DMS79 treated with DMSO at 0.1 percent for 48 hours (cell line): ENCODE measurements around the gene RBM27.
"Not testable (repeated sequence)": the region's sequence is repeated elsewhere in the genome, so short reads cannot be mapped to it uniquely, and the experiment has no call there.

Experiments
- DNase-seq: peaks from one replicate; lab custom pipeline; 2025; lab: John Stamatoyannopoulos, UW

The RBM27 gene

DNA sequence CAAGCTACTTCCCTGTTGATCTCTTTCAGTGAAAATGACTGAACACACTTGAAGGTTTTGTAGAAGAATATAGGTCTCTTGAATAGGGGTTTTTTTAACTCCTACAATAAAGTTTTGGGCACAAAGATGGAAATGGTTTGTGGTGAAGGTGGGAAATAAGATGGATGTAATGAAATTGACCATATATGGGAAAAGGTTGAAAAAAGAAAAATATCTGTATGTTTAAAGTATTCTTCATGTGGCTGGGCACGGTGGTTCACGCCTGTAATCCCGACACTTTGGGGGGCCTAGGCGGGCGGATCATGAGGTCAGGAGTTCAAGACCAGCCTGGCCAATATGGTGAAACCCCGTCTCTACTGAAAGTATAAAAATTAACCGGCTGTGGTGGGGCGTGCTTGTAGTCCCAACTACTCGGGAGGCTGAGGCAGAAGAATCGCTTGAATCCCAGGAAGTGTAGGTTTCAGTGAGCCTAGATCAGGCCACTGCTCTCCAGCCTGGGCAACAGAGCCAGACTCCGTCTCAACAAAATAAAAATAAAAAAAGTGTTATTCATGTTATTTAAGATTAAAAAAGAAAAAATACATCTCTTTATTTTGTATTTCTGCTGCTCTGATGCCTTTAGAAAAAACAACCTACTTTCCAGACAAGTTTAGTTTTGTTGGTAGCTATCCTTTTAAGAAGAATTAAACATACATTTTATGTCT is 2.2 kb downstream of the RBM27 start:
- DNase-seq, result no peak

GRCh38 chr5:146206257-146206656 is 2.9 kb downstream of the RBM27 start:
- DNase-seq, result no peak

DNA sequence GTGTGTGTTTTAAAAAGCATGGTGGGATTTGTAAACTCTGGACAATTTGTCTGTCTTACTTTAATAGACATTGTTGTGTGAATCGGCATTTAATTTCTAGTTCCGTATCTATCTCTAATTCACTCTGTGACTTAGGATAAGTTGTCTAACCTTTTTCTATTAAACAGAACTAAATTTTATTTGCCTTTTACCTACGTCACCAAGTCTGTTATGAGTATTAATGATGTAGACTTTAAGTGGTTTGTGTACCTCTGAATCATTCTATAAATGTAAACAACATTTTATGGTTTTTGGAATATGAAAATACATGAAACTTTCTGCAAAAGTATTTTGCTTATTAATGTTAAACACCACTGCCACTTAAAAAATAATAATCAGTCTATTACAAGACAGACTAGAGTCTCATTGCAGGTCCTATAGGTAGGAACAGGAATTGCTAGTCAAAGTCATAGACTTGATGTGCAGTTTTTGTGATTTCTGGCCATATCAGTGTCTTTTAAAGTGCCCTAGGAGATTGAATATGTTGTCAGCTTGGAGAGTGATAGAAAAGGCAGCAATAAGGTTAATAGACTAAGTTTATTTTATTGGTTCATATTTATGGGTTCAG is 5.6 kb downstream of the RBM27 start:
- no peak for DNase-seq

DNA sequence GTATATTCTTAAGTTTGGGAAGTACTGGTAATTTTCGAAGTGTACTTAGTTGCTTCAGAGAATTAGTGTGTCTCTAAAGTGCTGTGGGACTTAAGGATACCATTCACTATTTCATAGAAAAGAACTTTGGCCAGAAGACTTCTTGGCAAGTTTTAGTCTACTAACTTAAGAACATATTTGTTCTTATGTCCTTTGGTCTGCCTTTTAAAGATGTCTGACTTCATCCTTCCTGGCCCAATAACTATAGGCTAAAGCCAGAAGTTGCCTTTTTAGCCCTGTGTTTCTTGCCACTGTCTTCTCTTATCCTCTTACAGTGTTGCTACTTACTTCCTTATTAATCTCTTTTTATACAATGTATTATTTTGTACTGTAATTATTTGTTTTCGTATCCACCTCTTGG is 6.3 kb downstream of the RBM27 start:
- no peak for DNase-seq

DNA sequence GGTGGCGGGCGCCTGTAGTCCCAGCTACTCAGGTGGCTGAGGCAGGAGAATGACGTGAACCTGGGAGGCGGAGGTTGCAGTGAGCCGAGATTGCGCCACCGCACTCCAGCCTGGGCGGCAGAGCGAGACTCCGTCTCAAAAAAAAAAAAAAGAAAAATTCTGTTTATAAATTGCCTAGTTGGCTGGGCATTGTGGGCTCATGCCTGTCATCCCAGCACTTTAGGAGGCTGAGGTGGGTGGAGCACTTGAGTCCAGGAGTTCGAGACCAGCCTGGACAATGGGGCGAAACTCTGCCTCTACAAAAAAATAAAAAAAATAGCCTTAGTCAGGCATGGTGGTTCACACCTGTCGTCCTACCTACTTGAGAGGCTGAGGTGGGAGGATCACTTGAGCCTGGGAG is 7.4 kb downstream of the RBM27 start:
- DNase-seq, result not testable (repeated sequence)

GRCh38 chr5:146213210-146213826 is 9.9 kb downstream of the RBM27 start:
- DNase-seq, result peak; percentile 58

DNA sequence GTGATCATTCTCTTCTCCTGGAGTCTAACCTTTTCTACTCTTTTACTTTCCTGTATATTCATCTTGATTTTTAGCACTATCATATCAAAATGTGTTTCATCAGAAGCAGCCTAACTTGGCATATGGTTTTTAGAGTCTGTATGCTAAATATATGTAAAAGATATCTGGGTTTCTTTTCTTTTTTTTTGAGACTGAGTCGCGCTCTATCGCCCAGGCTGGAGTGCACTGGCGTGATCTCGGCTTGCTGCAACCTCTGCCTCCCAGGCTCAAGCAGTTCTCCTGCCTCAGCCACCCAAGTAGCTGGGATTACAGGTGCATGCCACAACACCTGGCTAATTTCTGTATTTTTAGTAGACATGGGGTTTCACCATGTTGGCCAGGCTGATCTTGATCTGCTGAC is 11.5 kb downstream of the RBM27 start:
- DNase-seq, result not testable (repeated sequence)

DNA sequence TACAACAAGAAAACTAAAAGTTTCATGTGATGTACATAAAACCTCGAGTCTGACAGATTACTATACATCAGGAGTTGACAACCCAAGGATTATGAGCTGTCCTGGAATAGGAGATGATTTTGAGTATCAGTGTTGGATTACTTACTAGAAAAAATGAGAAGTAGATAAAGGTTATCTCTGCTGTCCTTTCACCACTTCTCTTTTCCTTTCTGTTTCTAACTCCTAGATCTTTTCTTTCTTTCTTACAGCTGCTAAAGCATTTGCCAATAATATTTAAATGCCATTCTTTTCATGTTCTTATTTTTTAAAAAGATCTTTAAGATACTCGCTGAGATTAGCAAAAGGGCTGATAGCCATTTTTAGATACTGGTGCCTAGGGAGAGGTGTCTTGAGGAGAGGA is 14.8 kb downstream of the RBM27 start:
- DNase-seq, result no peak

DNA sequence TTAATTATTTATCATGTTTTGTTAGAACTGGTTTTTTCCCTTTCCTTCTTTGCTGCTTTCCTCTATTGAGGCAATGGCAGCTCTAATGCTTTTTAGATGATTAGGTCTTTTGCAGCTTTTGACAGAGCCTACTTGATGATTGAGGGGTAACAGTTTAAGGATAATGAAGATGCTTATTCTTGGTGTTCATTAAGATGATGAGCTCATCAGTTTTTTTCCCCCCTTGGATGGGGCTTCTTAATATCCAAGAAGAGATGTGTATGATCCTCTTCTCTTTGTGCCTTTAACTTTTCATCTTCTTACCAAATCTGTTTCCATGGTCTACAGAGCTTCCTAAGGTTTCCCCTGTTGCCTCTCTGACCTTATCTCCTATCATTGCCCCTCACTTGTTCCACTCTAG is 15.8 kb downstream of the RBM27 start:
- no peak for DNase-seq

GRCh38 chr5:146221234-146221633 is 17.8 kb downstream of the RBM27 start:
- no peak for DNase-seq

DNA sequence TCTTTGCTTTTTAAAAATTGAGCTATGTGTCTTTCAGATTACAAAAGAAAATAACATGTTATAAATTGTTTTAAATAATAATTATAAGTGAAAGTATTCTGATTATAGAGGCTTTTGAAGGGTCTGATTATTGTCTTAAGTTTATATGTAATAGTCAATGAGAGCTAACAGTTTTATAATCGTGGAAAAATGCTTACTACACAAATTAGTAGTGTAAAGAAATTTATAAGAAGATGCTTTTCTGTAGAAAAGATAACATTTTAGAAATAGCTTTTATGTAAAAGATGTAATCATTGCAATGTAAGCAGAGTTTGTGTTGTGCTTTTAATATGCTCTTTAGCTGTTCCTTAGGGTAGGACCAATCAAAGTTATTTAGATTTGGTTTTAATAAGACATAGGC is 18.6 kb downstream of the RBM27 start:
- DNase-seq, result no peak

DNA sequence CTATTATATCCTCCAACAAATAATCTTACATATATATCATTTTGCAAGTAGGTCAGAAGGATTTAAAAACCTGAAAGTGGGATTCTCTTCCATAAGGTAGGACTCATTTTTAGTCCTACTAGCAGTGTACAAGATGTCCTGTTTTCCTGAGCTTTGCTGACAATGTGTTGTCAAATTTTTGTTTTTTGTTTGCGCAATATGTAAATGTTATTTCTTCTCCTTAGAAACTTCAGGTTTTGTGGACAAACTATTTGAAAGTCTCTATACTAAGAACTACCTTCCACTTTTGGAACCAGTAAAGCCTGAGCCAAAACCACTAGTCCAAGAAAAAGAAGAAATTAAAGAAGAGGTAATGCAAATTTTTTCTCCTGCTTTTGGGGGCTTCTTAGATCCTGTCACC is 19.8 kb downstream of the RBM27 start:
- no peak for DNase-seq

DNA sequence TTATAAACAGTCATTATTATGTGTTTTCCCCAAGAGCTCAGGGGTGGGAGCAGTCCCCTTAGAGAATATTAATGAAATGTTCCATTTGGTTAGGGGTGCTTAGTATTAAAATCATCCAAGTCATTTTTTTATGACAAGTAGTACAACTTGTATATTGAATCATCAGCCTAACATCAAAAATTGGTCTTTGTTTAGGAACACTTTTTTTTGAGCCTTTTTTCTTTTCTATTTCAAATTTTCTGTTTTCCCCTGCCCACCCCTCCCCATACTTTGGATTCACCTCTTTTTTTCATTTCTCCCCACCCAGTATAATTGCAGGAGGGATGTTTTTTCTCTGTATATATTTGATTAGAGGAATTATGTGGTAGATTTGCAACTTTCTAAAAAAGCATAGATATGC is 25.8 kb downstream of the RBM27 start:
- no peak for DNase-seq

- DNase-seq, result no peak
Observed at GRCh38 chr5:146232223-146232622, 28.8 kb downstream of the RBM27 start.

GRCh38 chr5:146233441-146233840 is 30.0 kb downstream of the RBM27 start:
- DNase-seq, result no peak

GRCh38 chr5:146238973-146239372 is 35.6 kb downstream of the RBM27 start:
- no peak for DNase-seq

GRCh38 chr5:146240951-146241350 is 37.5 kb downstream of the RBM27 start:
- no peak for DNase-seq

DNA sequence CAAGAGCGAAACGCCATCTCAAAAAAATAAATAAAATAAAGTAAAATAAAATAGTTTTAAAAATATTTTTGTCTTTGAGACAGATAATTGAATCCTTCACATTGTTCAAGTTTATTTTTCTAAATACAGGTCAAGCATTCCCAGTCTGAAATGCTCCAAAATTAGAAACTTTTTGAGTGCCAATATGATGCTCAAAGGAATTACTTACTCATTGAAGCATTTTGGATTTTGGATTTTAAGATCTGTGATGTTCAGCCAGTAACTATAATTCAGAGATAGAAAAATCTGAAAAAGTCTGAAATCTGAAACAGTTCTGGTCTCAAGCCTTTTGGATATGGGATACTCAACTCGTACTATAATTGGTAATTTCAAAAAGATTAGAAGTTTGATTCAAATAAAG is 39.8 kb downstream of the RBM27 start:
- DNase-seq, result no peak

DNA sequence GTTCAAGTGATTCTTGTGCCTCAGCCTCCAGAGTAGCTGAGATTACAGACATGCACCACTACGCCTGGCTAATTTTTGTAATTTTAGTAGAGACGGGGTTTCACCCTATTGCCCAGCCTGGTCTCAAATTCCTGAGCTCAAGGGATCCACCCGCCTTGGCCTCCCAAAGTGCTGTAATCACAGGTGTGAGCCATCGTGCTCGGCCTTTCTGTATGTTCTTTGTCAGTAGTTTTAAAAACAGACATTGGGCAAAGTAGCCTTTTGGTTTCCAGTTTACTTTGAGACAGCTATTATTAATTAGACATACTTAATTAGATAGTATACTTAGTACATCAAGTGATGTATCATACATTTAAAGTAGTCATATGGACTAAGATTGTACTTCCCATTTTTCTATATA is 45.2 kb downstream of the RBM27 start:
- no peak for DNase-seq

- no peak for DNase-seq
Observed at GRCh38 chr5:146249801-146250200, 46.4 kb downstream of the RBM27 start.
